ENCODE results near the gene RIN2.

Gene RIN2

GRCh38 chr20:19765913-19766312 is 7.9 kb downstream of the RIN2 start:
- DNase-seq, result no peak

DNA sequence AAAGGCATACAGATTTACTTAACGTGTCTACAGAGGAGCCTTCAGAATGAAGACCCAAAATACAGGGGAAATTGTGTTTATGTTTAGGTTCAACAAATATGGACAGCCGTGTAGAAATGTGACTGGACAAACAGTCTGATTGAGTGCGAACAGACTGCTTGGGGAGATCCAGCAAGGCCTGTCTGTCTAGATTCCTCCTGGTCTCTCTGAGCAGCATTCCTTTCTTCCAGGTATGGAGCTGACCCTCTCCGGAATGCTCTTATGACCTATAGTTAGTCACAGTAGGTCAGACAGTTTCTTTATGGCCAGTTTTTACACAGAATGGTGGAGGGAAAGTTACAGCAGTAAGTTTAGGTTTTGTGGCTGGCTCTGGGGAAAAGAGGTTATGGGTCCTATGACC is 9.0 kb downstream of the RIN2 start:
- DNase-seq, result no peak

DNA sequence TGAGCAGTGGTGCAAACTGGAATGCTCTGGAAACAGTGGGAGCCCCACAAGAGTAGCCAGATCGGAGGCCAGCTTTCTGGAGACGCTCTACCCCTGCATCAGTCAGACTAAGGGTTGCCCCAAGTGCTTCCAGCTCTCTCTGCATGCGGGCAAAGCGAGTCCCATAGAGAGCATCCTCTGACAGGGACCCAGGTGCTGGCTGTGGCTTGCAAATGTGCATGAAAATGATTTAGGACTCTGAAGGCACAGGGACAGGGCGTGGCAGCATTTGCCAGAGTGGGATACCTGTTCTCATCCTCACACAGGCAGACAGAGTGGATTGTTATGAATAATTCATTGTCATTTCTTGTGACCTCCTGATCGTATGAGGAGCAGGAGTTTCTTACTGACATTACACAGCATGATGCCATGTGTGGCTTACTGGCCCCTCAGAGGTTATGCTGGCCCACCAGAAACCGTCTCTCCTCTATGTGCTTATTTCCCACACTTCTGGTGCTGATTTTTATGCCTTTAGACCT is 10.3 kb downstream of the RIN2 start:
- DNase-seq, result no peak

DNA sequence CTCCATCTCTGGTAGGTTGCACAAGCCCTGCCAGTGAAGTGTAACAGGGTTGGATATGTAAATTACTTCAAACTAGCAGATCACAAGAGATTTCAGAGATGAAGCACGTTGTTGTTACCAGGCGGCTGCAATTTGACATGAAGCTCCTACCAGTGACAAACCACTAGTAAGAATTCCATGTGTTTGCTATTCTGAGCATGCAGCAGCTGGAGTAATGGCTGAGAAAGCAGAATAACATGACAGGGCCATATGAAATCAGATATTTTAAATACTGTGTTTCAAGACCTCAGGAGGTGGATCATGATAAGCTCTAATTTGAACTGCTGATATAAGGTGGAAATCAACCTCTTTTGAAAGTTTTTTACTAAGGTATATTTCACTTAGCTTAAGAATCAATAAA is 11.4 kb downstream of the RIN2 start:
- DNase-seq, result no peak

GRCh38 chr20:19770375-19770774 is 12.3 kb downstream of the RIN2 start:
- no peak for DNase-seq

DNA sequence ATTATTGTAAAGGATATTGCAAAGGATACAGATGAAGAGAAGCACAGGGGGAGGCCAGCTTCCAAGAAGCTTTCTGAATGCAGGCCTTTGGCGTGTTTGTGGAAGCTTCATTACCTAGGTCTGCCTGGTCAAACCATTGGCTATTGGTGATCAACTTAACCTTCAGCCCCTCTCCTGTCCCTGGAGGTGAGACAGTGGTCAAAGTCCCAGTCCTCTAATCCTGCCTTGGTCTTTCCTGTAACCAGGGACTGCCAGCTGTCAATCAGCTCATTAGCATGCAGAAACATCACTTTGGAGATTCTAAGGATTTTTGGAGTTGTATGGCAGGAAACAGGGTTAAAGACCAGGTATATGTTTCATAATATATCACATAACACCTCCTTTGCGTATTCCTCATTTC is 13.0 kb downstream of the RIN2 start:
- no peak for DNase-seq

GRCh38 chr20:19773471-19773870 is 15.4 kb downstream of the RIN2 start:
- no peak for DNase-seq

GRCh38 chr20:19774135-19774933 is 16.3 kb downstream of the RIN2 start:
- no peak for DNase-seq

GRCh38 chr20:19775353-19776253 is 17.5 kb downstream of the RIN2 start:
- no peak for DNase-seq

GRCh38 chr20:19777315-19777714 is 19.3 kb downstream of the RIN2 start:
- no peak for DNase-seq

- DNase-seq, result no peak
These were observed 19.9 kb downstream of the RIN2 start for GRCh38 chr20:19777981-19778380.

- no peak for DNase-seq
These were observed 20.3 kb downstream of the RIN2 start for GRCh38 chr20:19778404-19778803.

DNA sequence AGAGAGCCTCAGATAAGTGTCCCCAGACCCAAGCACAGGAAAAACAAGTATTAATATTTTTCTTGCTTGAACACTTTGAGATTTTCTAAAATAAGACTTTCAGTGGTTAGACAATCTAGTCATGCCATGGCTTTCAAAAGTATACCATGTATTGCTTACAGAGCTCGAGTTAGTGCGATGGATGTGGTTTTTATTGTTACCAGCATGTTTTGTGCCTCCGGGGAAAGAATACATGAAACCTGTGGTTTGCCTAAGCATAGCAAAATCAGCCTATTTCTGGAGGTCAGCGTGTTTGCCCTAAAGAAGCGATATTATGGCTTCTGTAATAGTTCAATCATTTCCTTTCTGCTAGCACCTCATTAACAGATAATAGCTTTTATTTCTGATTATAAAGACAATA is 21.6 kb downstream of the RIN2 start:
- no peak for DNase-seq

DNA sequence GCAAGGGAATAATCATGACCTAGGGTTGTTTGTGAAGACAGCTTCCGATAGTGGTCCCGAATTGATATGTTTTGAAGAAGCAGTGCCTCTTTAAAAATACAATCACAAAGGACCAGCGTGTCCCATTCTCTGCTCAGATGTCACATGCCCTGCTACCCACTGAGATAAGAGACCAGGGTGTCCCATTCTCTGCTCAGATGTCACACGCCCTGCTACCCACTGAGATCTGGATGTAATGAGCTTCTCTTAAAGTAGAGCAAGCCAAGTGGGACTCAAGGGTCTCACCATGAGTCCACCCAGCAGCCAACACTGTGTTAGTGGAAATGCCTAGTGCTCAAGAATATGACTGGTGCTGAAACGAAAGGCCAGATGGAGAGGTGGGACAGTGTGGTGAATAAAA is 22.2 kb downstream of the RIN2 start:
- DNase-seq, result no peak

- DNase-seq, result no peak
These were observed 23.2 kb downstream of the RIN2 start for GRCh38 chr20:19781235-19781634.

DNA sequence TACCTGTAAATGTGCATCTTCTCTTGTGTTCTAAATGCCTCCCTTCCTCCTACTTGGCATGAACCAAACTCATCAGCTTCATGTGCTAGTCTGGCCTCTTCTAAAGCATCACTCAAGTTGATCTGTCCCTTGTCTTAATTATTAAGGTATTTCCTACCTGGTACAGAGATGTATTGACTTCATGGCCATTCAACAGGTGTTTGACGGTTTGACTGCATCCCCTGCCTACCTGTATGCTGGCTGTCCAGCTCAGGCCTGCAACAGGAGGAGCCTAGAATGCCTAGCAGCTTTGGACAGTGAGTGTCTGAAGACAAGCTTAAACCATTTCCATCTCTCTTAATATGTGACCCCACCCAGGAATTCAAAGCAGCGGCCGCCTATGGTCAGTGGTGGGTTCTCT is 24.6 kb downstream of the RIN2 start:
- DNase-seq, result no peak

DNA sequence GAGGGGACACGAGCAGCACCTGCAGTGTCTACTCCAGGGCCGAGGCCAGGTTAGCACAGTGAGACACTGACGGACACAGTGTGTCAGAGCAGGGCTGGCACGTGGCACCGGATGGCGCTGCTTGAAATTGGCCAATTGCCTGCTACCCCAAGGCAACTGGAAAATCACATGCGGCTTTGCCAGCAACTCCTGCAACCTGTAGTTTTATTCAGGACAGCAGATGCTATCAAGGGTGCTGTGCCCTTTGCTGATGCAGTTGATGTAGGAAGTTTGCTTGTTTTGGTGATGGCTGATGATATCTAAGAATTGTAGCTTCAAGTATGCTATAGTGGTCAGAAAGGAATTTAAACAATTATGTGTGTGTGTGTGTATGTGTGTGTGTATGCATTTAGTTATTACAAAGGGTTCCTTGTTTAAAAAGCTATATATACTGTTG is 25.9 kb downstream of the RIN2 start:
- no peak for DNase-seq

DNA sequence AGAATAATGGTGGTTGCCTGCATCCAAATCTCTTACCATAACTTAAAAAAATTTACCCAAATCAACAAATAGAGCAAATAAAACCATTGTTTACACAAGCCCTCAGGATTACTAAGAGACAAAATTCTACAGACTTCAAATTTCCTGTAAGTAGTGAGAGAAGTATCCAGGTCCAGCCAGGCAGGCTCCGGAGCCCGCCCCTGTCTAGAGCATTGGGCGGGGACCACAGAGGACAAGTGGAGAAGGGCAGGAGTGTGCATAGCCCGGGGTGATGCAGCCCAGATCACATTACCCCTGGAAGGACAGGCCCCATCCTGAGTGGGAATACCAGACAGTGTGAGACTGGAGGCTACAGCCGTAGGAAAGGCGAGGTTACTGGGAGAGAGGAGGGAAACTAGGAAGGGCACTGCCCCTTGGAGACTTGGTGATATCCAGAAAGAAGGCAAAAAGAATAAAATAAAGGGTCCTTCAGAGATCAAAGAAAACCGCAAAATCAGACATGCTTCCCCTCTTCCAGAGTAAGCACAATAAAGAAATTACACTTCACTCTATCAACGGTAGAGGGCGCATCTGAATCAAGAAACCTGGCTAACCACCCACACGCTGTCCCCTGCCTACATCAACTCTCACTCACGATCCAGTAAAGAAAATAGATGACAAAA is 26.6 kb downstream of the RIN2 start:
- DNase-seq, result peak; percentile 44 to 53

DNA sequence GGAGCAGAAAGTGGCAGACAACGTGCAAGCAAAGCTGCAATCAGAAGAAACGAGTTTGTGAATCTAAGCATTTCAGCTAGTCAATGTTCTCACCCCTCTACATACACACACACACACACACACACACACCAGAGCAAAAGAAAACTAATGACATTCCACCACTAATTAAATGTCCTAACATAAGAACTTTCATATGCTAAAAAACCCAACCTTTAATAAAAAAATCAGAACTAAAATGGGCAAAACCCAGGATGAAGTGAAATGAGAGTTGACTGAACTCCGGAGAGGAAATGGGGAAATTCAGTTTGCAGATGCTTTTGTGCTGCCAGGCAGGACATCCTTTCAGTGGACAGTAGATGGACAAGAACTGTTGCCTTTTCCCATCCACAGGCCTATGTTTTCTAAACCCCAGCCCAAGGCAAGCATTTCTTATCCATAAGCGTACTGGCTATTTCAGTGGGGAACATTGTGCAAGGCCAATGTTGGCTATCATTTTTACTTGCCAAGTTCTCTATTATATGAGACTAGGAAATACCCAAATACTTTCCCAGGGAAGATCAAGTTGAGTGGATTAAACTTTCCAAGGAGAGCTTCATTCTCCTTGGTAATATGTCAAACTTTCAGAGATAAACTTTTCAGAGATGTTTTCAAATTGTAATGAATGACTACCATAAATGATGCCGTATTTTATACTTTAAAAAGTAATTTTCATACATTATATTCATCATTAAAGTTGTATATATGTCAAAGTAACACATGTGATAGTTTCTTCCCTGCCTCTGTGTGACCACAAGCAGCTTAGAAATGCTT is 27.3 kb downstream of the RIN2 start:
- DNase-seq, result no peak

- DNase-seq, result no peak
These were observed 27.9 kb downstream of the RIN2 start for GRCh38 chr20:19785983-19786285.

DNA sequence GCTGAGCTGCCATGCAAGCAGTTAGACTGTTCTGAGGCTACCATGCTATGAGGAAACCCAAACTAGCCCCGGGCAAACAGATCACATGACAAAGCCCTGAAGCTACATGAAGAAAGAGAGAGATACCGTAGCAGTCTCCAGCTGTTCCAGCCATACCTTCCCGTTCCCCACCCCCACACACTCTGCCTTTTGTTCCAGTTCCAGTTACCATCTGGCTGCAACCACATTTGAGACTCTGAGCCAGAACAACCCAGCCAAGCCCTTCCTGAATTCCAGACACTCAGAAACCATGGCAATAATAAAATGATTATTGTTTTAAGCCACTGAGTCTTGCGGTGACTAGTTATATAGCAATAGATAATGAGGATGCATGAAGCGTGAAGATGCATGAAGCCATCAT is 28.3 kb downstream of the RIN2 start:
- DNase-seq, result peak; percentile 20 to 41

GRCh38 chr20:19787366-19787765 is 29.3 kb downstream of the RIN2 start:
- DNase-seq, result no peak

DNA sequence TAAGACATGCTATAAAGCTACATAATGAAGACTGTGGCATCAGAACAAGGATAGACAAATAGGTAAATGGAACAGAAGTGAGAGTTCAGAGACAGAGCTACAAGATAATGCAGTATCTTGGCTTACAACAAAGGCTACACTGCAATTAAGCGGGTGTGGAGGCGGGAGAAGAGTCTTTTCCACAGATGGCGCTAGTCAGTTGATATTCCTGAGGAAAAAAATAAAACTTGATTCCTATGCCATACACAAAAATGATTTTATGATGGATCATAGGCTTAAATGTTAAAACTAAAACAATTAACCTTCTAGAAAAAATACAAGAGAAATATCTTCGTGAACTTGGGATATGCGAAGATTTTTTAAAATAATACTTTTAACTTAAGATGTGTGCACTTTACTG is 31.0 kb downstream of the RIN2 start:
- no peak for DNase-seq
